GM21528 (cell line): ENCODE data around the gene SLC25A22.
A peak's percentile ranks its signal among the peaks of the same experiment; 100 is the strongest.

Experiments used
- ATAC-seq: cut with Tn5 transposase; IDR thresholded peaks from one replicate; pipeline ENCODE4 v1.9.1; 2021; ENCODE audit warnings: mild to moderate bottlenecking, moderate library complexity; ENCODE audit not compliant: unreplicated experiment, low FRiP score

The SLC25A22 gene

DNA sequence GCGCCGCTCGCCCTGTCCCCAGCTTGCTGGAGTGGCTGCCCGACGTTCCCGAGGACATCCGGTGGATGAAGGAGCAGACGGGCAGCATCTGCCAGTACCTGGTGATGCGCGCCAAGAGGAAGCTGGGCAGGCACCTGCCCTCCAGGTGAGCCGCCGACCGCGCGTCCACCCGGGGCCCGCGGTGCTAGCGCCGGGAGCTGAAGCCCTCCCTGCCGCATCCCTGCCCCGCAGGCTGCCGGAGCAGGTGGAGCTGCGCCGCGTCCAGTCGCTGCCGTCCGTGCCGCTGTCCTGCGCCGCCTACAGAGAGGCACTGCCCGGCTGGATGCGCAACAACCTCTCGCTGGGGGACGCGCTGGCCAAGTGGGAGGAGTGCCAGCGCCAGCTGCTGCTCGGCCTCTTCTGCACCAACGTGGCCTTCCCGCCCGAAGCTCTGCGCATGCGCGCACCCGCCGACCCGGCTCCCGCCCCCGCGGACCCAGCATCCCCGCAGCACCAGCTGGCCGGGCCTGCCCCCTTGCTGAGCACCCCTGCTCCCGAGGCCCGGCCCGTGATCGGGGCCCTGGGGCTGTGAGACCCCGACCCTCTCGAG, 26.3 kb upstream of the SLC25A22 start:
- no peak for ATAC-seq

DNA sequence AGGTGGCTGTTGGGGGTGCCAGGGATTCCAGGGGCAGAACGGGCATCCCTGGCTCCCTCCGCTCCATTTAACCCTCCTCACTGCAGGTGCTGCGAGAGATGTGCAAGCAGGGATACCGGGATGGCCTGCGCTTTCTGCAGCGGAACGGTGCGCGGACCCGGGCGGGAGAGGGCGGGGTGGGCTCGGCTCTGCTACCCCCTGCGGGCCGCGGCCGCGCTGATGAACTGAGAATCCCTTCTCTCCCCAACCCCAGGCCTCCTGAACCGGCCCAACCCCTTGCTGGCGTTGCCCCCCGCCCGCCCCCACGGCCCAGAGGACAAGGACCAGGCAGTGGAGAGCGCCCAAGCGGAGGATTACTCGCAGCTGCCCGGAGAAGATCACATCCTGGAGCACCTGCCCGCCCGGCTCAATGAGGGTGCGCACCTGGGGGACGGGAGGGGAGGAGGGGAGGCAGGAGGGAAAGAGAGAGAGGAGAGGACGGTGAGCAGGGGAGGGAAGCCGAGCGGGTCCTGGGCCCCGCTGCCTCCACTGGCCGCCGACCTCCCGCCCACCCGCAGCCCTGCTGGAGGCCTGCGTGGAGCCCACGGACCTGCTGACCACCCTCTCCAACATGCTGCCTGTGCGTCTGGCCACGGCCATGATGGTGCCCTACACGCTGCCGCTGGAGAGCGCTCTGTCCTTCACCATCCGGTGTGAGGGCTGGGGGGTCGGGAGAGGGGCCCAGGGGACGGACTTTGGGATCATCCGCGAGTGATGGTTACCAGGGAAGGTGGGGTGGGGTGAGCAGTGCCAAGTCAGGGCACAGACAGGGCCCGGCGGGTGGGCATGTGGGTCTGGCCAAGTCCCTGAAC, 25.6 kb upstream of the SLC25A22 start:
- no peak for ATAC-seq

DNA sequence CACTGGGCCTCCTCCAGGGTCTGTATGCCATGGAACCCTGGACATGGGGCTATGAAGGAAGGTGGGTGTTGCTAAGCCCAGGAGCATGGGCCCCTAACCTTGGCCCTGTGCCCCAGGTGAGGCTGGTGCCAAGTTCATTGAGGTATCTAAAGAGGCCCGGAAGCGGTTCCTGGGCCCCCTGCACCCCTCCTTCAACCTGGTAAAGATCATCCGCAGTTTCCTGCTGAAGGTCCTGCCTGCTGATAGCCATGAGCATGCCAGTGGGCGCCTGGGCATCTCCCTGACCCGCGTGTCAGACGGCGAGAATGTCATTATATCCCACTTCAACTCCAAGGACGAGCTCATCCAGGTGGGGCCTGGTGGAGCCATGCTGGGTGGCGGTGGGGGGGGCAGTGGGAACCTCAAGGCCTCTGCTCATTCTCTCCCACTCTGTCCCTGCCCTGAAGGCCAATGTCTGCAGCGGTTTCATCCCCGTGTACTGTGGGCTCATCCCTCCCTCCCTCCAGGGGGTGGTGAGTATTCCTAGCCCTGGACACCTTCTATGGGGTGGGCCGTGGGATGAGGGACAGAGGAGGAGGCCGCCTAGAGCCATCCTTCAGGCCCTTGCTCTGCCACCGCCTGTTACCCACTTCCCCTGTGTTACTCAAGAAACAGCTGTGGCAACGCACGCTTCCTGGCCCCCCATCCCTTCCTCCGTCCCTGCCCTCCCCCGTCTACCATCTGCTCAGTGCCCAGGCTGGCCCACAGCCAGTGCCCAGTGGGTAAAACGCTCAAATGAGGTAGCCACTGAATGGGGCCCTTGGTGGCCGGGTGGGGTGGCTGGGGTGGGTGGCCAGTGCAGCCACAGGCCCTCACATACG, 23.7 kb upstream of the SLC25A22 start:
- no peak for ATAC-seq

DNA sequence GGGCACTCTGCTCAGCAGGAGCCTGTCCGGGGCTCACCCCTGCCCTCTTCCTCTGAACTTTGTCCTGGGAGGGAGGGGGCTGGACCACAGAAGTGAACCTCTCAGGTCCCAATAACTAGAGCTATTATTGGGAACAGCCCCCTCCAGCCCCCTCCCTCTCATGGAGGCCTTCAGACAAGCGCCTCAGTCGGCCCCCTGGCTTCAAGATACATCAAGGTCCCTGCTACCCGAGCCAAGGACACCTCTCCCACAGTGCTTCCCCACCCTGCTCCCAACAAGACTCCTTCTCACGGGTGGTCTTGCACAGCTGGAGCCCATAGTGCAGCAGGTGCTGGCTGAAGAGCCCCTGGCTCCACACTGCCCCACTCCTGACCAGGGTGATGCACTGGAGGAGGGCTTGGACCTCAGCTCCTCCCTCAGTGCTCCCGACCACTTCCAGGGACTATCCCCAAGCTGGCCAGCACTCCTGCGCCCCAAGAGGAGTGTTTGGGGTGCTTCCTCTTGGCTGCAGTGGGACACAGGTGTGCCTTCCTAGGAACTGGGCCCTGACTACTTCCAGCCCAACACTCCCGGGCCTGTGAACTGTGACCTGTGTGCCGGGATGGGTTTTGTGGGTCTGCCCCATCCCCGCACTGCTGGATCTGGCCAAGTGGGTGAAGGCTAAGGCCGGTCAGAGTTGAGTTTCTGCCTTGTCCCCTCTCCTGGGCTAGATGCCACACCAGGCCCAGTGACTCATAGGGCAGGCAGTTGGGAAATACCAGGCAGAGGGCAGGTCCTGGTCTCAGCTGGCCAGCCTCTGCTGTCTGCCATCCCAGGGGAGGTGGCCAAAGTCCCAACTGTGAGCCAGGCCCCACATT, 22.8 kb upstream of the SLC25A22 start:
- no peak for ATAC-seq

DNA sequence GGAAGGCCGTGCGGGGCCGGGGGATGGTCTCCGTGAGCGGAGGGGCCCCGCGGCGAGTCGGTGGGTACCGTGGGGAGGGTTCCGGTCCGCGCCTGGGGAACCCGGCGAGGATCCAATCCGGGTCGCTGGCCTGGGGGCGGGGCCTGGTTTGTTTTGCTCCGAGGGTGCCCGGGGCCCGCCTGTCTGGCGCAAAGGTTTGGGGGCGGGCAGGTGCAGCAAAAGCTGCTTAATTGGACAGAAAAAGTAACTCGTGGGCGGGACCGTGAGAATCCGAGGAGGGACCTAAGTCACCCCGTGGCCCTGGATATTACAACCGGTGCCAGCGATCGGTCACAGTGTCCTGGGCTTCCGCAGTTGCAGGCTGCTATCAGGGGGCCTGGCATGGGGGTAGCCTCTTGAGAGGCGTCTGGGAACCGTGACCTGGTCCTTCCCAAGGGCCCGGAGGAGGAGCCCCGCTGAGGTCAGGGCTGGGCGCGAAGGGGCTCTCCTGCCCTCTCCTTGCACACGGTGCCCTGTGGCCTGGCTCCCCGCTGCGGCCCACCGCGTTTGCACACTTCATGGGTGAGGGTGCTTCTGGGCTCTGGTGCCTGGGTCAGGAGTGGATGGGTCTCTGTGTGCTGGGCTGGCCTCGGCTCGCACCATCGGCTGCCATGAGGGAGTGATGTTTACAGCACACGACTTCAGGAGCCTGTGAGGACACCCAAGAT, 22.0 kb upstream of the SLC25A22 start:
- peak; percentile 61 for ATAC-seq

DNA sequence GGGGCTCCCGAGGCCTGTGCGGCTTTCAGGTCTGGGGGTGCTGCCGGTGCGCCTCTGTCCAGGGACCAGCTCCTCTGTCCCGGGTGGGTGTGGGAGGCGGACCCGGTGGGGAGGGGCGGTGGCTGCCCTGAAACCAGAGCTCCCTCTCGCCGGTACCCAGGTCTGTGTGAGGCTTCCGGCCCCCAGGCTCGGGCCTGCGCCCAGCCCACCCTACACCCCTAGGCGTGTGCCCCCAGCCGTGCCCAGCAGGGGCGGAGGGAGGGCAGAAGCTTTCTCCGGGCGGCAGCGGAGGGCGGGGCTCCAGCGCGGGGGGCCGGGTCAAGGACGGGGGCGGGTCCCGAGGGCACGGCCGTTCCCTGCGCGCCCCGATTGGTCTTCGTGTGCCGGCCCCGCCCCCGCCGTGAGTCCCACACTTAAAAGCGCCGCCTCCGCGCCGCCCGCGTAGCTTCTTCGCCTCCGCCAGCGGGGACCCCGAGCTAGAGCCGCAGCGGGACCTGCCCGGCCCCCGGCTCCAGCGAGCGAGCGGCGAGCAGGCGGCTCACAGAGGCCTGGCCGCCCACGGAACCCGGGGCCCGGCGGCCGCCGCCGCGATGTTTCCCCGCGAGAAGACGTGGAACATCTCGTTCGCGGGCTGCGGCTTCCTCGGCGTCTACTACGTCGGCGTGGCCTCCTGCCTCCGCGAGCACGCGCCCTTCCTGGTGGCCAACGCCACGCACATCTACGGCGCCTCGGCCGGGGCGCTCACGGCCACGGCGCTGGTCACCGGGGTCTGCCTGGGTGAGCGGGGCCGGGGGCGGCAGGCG, 21.2 kb upstream of the SLC25A22 start:
- ATAC-seq = peak; percentile 63

DNA sequence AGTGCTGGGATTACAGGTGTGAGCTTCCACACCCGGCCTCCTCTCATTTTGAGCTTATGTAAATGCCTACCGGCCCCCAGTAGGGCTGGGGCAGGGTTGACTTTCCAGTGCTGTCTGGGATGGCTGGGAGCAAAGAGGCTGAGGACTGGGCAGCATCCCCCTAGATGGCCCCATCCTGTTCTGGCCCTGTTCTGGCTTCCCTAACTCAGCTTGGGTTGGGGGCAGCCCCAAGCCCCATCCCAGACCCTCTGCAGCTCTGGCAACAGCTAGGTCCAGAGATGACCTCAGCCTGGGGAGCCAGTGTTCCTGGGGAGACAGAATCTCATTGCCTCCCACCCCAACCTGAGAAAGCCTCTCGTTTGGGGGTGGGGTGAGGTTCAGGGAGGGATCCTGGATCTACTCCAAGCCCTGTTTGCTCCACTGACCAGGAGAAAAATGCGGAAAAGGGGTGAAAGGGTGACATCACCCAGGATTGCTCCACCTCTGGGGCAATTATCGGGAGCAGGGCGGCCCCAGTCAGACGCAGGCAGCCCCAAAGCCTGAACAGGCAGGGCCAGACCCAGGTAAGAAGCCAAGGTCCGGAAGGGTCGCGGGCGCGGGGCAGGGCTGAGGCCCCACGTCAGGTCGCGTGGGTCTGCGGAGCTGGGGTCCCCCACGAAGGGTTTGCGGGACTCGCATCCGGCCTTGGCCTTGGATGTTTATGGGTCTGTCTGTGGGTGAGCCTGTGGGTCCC, 20.5 kb upstream of the SLC25A22 start, which contains the start of gene PNPLA2:
Gene PNPLA2, plus strand, starts transcription at position 519 of the 733 bp plus-strand sequence. CDS start 805 bp downstream, outside the sequence.
- no peak for ATAC-seq

DNA sequence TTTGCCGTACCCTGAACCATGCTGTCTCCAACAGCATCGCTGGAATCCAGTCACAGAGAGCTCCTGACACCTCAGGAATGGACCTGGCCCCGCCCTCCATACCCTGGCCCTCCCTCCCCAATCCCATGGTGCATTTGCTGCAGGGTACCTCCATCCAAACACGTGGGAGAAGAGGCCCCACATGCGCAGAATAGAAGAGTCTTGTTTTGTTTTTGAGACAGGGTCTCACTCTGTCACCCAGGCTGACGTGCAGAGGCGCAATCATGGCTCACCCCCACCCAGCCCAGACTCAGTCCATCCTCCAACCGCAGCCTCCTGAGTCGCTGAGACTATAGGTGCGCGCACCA, 18.3 kb upstream of the SLC25A22 start:
- ATAC-seq = no peak

DNA sequence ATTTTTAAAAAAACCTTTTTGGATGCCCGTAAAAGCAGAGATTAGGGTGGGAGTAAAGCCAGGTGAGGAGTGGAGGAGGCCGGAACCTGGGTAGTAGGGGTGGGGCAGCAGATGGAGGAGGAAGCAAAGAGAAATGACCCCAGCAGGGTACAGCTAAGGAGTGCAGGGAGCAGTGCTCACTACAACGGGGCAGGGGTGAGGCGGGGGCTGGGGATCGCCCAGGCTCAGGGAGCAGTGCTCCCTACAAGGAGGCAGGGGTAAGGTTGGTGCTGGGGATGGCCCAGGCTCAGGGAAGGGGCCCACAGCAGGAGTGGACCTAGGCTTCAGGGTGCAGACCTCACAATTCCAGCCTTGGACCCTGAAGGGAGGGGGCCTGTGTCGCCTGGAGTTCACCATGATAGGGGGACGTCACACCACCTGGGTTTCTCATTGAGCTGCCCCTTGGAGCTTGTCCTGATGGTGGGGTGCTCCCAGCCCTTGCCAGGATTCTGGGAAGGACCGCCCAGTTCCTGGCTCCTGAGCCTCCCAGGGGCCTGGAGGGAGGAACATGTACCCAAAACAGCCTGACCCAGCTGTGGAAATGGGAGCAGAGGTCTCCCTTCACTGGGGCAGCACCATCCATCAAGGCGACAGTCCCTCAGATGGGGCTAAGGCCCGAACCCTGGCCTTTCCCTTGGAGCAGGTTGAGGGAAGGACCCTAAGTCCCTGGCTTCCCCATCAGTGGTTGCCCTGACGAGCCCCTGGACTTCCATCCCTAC, 17.8 kb upstream of the SLC25A22 start:
- ATAC-seq = no peak

DNA sequence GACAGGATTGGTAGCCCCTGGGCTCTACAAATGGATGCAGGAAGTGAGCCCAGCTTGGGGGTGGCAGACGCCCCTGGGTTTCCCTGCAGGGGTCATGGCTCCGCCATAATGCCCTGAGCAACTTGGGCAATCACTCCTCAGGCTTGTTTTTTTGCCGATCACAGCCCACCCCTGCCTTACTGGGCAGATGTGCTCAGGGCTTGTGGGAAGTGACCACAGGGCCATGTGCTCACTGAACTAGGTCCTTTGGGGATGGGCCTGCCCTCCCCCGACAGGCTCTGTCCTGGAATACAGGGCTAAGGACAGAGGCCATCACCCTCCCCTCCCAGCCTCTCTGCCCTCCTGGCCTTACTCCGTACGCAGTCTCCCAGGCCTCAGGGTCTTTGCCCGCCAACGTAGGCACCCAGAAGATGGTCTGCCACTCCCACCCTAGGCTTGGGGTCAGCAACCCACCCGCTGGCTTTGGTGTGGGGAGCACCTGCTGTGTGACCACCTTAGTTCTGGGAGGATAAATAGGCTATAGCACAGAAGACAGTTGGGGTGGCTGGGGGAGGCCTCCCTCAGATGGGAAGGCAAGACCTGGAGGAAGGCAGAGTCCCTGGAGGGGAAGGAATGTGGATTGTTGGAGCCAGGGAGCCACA, 15.5 kb upstream of the SLC25A22 start:
- no peak for ATAC-seq

DNA sequence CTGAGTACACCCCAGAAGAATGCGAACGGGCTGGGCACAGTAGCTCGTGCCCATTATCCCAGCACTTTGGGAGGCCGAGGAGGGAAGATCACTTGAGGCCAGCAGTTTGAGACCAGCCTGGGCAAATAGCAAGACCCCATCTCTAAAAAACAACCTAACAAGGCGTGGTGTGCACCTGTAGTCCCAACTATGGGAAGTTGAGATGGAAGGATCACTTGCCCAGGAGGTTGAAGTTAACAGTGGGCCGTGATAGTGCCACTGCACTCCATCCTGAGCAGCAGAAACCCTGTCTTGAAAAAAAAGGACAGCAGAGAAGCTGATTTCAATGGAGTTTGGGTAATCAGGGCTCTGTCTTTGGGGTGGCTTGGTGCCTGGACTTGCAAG, 15.0 kb upstream of the SLC25A22 start:
- no peak for ATAC-seq

DNA sequence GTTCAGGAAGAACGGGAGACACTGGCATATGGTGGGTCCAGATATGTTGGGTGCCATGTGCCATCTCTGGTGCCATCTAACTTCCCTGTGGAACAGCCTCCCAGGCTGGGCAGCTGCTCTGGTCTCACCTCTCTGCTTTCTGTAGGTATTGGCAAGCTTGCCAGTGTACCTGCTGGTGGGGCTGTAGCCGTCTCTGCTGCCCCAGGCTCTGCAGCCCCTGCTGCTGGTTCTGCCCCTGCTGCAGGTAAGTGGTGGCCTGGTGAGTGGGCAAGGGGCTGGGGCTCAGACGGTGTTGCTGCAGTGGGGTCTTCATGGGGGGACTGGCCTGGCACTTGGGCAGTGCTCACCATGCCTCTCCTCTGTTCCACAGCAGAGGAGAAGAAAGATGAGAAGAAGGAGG, 14.3 kb upstream of the SLC25A22 start:
- no peak for ATAC-seq

DNA sequence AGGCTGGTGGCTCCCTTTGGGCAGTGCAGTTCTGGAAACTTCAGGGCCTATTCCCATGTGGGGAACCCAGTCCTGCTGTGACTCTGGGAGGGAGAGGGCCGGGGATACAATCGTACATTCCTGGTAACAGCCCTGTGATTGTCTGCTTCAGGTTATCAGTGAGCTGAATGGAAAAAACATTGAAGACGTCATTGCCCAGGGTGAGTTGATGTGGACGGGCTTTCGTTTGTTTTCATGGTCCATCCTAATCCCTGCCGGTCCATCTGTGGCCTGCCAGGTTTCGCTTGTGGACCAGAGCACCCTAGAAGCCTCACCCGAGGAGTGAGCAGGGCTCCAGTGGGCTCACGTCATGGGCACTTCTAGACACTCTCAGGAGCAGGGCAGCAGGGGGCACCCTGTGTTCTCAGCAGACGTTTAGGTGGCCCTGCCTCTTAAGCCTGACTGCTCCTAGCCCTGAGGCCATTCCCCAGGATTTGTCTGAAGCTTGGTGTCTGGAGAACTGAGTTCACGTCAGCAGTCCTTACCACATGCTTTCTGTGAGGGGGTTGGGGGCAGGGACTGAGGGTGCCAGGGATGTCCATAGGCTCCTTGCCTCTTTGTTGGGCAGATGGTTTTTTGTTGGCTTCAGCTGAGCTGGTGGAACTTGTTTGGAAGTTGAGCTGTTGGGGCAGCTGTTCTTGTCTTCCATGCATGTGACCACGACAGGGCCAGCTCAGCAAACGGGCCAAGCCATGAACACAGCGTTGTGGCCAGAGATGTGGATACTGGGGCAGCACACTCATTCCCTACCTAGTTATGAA, 13.6 kb upstream of the SLC25A22 start:
- no peak for ATAC-seq

DNA sequence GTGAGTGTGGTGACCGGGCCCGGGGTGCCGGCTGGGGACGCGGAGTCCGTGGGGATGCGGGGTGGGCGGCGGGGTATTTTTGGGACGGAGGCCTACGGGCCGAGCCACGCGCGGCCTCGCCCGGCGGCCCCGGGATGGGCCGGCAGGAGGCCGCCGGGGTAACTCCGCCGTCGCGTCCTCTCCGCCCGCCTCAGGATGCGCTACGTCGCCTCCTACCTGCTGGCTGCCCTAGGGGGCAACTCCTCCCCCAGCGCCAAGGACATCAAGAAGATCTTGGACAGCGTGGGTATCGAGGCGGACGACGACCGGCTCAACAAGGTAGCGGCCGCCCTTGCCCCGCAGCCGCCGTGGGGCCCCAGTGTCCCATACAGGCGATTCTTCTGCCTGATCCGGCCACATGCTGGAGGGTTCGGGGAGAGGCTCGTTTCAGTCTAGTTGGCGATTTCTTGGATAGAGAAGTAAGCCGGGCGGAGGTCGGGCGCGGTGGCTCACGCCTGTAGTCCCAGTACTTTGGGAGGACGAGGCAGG, 12.0 kb upstream of the SLC25A22 start:
- ATAC-seq = no peak

DNA sequence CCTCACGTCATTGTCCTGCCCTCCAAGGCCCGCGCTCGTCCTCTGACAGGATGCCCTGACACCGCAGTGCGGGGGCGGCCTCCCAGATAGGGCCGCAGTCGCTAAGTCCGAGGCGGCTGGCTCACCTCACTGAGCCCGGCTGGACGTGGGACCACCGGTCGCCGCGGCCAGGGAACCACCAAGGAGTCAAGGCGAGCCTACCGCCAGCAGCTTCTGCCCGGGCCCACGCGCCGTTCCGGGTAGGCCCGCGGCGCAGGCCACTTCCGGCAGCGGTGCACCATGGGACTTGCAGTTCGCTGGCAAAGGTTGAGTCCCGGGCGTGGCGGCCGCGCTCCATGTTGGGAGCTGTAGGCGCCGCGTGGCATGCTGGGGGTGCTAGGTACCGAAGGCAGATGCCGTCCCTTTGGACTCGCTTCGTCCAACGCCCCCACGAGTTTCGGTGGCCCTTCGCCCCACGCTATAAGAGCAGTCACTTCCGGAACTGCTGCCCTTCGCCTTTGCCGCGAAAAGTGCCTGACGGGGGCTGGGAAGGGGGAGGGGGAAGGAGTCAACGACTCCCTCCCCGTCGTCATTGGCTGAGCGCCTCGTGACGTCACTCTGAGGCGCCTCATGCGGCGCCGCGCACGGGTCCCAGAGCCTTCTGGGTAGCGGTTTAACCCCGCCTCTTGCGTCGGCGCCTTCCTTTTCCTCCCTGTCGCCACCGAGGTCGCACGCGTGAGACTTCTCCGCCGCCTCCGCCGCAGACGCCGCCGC, 11.4 kb upstream of the SLC25A22 start, which contains the start of gene RPLP2:
Gene RPLP2, plus strand, starts transcription at position 681 of the 753 bp plus-strand sequence. CDS start 268 bp downstream, outside the sequence.
- peak; percentile 70 for ATAC-seq
